ENCODE results near the gene MACROD2.

MACROD2 gene

GRCh38 chr20:16078172-16078898 lies 2083.0 kb downstream of the MACROD2 start:
- no peak for FAIRE-seq

- no peak for FAIRE-seq
Measured at GRCh38 chr20:16081421-16081820, 2086.1 kb downstream of the MACROD2 start.

GRCh38 chr20:16082051-16082550 lies 2086.8 kb downstream of the MACROD2 start:
- FAIRE-seq, result no peak

- FAIRE-seq, result no peak
Measured at GRCh38 chr20:16083639-16084280, 2088.4 kb downstream of the MACROD2 start.

GRCh38 chr20:16095226-16095625 lies 2099.9 kb downstream of the MACROD2 start:
- no peak for FAIRE-seq

- no peak for FAIRE-seq
Measured at GRCh38 chr20:16096756-16097326, 2101.5 kb downstream of the MACROD2 start.

- no peak for FAIRE-seq
Measured at GRCh38 chr20:16097788-16098187, 2102.5 kb downstream of the MACROD2 start.

- no peak for FAIRE-seq
Measured at GRCh38 chr20:16098890-16099639, 2103.7 kb downstream of the MACROD2 start.

GRCh38 chr20:16100111-16100510 lies 2104.8 kb downstream of the MACROD2 start:
- no peak for FAIRE-seq

GRCh38 chr20:16100767-16101166 lies 2105.5 kb downstream of the MACROD2 start:
- FAIRE-seq, result no peak

Data from TTC549 (cell line).